Measurements from ENCODE around the gene DCAF4L1.

The DCAF4L1 gene

GRCh38 chr4:41964401-41964800, 17.2 kb upstream of the DCAF4L1 start:
- H3K4me3 ChIP-seq (ENCODE audit: low read depth, low read length): no peak overlapping the region
- DNase-seq (ENCODE audit: low read depth): no peak
- TF ChIP-seq, protein P1, sequence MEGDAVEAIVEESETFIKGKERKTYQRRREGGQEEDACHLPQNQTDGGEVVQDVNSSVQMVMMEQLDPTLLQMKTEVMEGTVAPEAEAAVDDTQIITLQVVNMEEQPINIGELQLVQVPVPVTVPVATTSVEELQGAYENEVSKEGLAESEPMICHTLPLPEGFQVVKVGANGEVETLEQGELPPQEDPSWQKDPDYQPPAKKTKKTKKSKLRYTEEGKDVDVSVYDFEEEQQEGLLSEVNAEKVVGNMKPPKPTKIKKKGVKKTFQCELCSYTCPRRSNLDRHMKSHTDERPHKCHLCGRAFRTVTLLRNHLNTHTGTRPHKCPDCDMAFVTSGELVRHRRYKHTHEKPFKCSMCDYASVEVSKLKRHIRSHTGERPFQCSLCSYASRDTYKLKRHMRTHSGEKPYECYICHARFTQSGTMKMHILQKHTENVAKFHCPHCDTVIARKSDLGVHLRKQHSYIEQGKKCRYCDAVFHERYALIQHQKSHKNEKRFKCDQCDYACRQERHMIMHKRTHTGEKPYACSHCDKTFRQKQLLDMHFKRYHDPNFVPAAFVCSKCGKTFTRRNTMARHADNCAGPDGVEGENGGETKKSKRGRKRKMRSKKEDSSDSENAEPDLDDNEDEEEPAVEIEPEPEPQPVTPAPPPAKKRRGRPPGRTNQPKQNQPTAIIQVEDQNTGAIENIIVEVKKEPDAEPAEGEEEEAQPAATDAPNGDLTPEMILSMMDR (conservative IDR thresholded peaks at IDR 0.05; ENCODE audit: low read depth, low read length): no peak

GRCh38 chr4:41967392-41967791, 14.2 kb upstream of the DCAF4L1 start:
- H3K4me3 ChIP-seq (ENCODE audit: low read depth, low read length): no peak overlapping the region
- no peak for DNase-seq (ENCODE audit: low read depth)
- TF ChIP-seq, protein P1 (conservative IDR thresholded peaks at IDR 0.05; ENCODE audit: low read depth, low read length): no peak

DNA sequence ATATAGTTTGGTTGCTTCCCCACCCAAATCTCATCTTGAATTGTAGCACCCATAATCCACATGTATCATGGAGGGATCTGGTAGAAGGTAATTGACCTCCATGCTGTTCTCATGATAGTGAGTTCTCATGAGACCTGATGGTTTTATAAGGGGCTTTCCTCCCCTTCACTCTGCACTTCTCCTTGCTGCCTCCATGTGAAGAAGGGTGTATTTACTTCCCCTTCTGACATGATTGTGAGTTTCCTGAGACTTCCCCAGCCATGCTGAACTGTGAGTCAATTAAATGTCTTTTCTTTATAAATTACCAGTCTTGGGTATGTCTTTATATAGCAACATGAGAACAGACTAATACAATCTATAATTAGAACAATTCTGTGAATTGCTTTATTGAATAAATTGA, 11.9 kb upstream of the DCAF4L1 start:
- TF ChIP-seq, protein P1 (conservative IDR thresholded peaks at IDR 0.05; ENCODE audit: low read depth, low read length): no peak
- no peak for DNase-seq (ENCODE audit: low read depth)
- H3K4me3 ChIP-seq (ENCODE audit: low read depth, low read length): no peak overlapping the region

DNA sequence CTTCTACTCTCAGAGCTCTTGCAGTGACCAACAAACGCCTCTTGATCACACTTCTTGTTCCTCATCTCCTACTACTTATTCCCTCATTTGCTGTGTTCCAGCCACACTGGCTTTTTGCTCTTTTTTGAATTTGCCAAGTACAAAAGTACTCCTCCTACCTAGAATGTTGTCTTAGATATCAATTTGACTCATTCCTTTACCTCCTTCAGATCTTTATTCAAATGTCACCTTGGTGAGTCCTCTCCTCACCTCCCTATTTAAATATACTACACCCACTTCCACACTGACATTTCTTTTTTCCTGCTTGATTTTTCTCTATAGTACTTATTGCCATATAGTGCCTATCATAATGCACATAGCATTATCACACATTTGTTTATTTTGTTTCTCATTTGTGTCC, 6.2 kb upstream of the DCAF4L1 start:
- no peak overlapping the region for H3K4me3 ChIP-seq (ENCODE audit: low read depth, low read length)
- no peak for DNase-seq (ENCODE audit: low read depth)
- TF ChIP-seq, protein P1 (conservative IDR thresholded peaks at IDR 0.05; ENCODE audit: low read depth, low read length): no peak

DNA sequence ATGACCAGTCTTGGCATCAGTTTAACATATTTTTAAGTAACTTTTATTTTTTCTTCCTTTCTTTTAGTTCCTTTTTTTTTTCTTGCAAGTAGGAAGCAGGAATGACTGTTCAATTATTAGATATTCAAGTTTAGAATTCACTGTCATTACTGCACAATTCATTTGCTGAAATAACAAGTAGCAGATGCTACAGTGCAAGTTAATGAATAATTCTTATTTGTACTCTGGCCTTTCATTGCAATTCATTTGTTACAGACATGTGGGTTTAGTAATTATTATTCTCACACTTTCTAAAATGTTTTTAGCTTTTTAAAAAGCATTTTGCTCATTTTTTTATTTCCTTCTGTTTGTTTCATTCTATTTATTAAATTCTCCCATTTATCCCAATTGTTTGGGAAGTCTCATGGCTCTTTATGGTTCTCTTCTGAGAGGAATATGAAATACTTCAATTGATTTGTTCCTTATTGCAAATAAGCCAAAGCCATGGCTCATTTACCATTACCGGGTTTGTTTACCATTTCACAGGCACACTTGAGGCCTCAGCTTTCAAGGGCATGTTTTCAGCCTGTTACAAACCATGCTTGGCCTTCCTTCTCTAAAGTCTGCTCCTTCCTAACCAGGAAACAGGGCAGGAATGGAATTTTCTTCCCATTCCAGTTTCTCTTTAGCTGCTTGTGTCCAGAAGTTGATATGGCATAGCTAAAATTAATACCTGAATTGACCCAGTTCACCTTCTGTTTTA, 4.6 kb upstream of the DCAF4L1 start:
- no peak for DNase-seq (ENCODE audit: low read depth)
- no peak overlapping the region for H3K4me3 ChIP-seq (ENCODE audit: low read depth, low read length)
- TF ChIP-seq, protein P1 (conservative IDR thresholded peaks at IDR 0.05; ENCODE audit: low read depth, low read length): no peak

DNA sequence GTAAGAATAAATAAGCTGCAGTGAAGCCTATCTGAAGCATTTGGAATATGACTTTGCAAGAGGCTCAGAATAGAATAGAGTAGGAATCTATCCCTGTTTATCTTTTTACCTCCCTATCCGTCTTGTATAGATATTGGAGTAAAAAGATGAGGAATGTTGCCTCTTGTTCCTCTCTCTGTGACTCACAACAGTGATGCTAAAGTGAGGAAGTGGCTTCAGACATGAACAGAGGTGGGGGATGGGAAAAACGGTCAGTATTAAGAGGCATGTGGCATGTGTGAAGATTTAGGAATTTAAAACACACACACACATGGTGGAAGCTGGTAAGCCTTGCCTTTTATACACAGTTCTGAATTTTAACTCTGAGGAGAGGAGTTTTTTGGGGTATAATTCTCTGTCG, 3.8 kb upstream of the DCAF4L1 start:
- TF ChIP-seq, protein P1 (conservative IDR thresholded peaks at IDR 0.05; ENCODE audit: low read depth, low read length): no peak
- H3K4me3 ChIP-seq (ENCODE audit: low read depth, low read length): no peak overlapping the region
- DNase-seq (ENCODE audit: low read depth): peak; percentile 32

- TF ChIP-seq, protein P1 (conservative IDR thresholded peaks at IDR 0.05; ENCODE audit: low read depth, low read length): no peak
- DNase-seq (ENCODE audit: low read depth): no peak
- H3K4me3 ChIP-seq (ENCODE audit: low read depth, low read length): no peak overlapping the region
Observed at GRCh38 chr4:41982716-41983115, 1.2 kb downstream of the DCAF4L1 start.

Data from choroid plexus epithelial cell (primary cell).